KBM-7 (cell line): ENCODE data around the gene LRTM1.

Experiments
- DNase-seq: peaks from one replicate; pipeline ENCODE4 v3.0.0-alpha.2; 2015
- in situ Hi-C: fragments of 300-500 bp; cut with MboI; formaldehyde crosslinking; loops from 2 replicates; pipeline ENCODE4 v1.14.3; 2020; ENCODE audit warnings: low sequenced_read_pairs, low pct_unique_long_range_greater_than_20kb, mixed read lengths

The LRTM1 gene

GRCh38 chr3:54949491-54950044 lies 21.7 kb upstream of the LRTM1 start:
- in situ Hi-C loops = no loop called here
- DNase-seq = no peak

GRCh38 chr3:54941690-54942362 lies 14.0 kb upstream of the LRTM1 start:
- DNase-seq = no peak
- in situ Hi-C loops = no loop called here

DNA sequence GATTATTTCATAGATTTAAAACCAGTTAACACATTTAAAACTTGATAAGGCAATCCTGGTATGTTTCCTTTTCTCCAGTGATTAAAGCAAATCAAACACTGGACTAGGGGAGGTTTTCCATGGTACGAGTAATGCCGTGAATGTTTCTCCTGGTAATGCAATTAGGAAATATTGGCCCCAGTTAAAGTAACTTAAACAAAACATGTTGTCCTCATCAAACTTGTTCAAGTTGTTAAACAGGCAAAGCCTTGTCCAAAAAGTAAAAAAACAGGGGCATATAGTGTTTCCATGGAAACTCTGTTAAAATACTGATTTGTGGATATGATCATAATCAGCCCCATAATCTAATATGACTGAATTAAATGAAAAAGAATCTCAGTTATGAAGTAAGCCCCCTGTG lies 13.1 kb upstream of the LRTM1 start:
- DNase-seq = no peak
- in situ Hi-C loops = no loop called here

- in situ Hi-C loops = no loop called here
- DNase-seq = no peak
These were observed 11.9 kb upstream of the LRTM1 start for GRCh38 chr3:54939557-54940300.

- in situ Hi-C loops = no loop called here
- no peak for DNase-seq
These were observed 8.7 kb upstream of the LRTM1 start for GRCh38 chr3:54936561-54936960.

DNA sequence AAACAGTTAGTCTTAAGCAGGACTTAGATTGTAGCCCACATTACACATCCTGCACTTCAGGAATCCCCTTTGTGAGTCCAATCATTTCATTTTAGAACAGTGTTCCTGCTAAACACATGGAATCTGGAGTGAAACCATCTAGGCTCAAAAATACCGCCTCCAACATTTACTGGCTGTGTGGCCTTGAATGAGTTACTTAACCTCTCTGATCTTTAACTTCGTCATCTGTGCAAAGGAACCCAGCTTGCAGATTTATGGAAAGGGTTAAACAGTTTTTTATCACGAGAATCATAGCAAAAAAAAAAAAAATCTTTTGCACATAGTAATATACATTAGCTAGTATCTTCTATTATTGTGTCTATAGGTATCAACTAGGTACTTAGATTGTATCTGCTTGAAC lies 8.0 kb upstream of the LRTM1 start:
- in situ Hi-C loops = no loop called here
- no peak for DNase-seq

DNA sequence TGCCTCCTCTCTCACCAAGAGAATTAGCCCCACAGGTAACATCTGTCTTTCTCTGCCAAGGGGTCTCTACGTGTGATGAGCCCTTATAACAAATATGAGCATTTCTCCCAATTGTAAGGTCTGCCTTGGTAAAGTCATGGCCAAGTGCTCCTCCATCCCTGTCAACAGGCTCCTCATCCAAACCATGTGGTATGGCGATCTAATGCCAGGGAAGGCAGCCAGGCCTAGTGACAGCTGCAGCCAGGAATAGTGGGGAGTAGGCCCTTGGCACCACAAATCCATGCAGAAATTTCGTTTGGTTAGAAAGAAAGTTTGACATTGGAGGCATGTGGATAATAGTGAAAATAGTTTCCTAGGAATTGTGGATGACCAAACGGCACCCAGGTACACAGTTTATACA lies 4.7 kb upstream of the LRTM1 start:
- DNase-seq = no peak
- in situ Hi-C loops = no loop called here

GRCh38 chr3:54931182-54931581 lies 3.3 kb upstream of the LRTM1 start:
- no peak for DNase-seq
- in situ Hi-C loops = no loop called here

- in situ Hi-C loops = no loop called here
- no peak for DNase-seq
These were observed 9.3 kb downstream of the LRTM1 start for GRCh38 chr3:54918516-54918915.

DNA sequence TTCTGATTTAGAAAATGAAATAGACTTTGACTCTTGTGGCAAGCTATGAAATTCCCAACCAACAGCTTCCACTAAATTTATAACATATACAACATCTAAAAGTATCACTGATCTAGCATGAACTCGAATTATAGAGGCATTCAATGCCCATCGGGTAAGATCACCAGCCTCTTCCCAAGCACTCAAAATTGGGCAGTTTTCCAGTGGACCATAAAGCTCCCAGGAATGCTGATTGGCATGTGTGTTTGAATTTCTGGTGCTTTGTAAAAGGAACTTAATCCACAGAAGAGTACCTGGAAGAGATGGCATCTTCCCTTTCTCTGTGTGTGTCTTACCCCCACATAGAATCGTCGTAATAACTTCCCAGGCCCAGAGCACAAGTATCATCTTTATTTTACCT lies 10.0 kb downstream of the LRTM1 start:
- no peak for DNase-seq
- in situ Hi-C loops = no loop called here

DNA sequence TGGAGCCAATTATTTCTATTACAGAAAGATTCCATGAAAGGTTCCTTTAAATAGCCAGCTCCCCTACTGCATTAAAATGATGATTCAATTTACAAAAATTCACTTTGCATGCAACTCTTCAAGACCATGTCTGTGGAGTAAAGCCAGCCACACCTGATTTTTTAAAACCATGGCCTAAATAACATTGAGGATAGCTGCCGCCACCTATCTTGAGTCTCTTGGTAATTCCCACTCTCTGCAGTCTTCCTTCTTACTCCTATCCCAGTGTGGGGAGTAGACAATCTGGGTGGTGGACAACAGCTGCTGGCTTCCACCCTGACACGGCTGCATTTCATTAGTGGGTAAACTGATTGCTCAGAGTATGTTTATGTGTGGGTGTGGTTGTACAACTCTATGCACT lies 10.7 kb downstream of the LRTM1 start:
- in situ Hi-C loops = no loop called here
- no peak for DNase-seq

DNA sequence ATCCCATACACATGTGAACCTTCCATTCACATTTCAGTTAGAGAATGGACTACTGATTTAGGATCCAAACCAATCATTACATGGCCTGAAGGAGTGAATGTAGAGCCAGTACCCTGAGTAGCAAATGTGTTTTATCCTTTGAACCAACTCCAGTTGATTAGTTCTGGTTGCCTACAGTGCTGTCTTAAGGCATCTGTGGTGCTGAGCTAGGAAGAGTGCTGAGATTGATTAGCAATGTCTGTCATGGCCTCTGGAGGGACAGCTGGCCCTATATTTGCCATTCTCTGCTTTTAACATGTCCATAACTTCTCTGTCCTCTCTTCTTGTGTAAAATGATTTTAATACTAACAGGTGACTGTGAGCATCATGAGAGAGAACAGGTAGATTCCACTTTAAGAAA lies 11.1 kb downstream of the LRTM1 start:
- DNase-seq = no peak
- in situ Hi-C loops = no loop called here

GRCh38 chr3:54915976-54916375 lies 11.9 kb downstream of the LRTM1 start:
- in situ Hi-C loops = no loop called here
- no peak for DNase-seq

- in situ Hi-C loops = no loop called here
- DNase-seq = no peak
These were observed 12.7 kb downstream of the LRTM1 start for GRCh38 chr3:54915181-54915580.

- in situ Hi-C loops = no loop called here
- DNase-seq = no peak
These were observed 13.7 kb downstream of the LRTM1 start for GRCh38 chr3:54914180-54914579.

DNA sequence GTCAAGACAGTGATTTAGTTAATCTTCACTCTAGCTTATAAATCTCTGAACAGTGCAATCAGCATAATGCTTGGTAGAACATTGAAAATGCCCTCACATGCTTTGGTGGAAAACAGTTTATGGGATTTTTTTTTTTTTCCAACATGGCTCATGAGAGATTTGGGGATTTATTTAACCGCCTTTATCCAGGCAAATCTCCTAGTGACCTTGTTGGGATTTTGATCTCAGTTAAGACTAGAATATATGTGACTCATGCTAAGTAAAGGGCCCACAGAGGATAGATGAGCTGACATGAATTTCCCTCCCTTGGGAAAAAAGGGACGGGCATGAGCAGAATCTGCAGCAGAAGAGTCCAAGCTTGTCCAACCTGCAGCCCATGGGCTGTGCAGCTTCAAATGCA lies 18.7 kb downstream of the LRTM1 start:
- no peak for DNase-seq
- in situ Hi-C loops = no loop called here

GRCh38 chr3:54906763-54907162 lies 21.1 kb downstream of the LRTM1 start:
- in situ Hi-C loops = no loop called here
- no peak for DNase-seq

GRCh38 chr3:54905920-54906319 lies 21.9 kb downstream of the LRTM1 start:
- no peak for DNase-seq
- in situ Hi-C loops = no loop called here

GRCh38 chr3:54905261-54905888 lies 22.5 kb downstream of the LRTM1 start:
- DNase-seq = no peak
- in situ Hi-C loops = no loop called here

- in situ Hi-C loops = no loop called here
- DNase-seq = no peak
These were observed 25.8 kb downstream of the LRTM1 start for GRCh38 chr3:54901906-54902685.
